ENCODE data around the gene SPAG16. TPM values are rescaled to one million over a fixed set of nuclear protein-coding genes. Genes with fewer than 3 reads are reported as not detected.

Gene SPAG16
- total RNA-seq, 1 donor from 2014 or later: 20.6 TPM

DNA sequence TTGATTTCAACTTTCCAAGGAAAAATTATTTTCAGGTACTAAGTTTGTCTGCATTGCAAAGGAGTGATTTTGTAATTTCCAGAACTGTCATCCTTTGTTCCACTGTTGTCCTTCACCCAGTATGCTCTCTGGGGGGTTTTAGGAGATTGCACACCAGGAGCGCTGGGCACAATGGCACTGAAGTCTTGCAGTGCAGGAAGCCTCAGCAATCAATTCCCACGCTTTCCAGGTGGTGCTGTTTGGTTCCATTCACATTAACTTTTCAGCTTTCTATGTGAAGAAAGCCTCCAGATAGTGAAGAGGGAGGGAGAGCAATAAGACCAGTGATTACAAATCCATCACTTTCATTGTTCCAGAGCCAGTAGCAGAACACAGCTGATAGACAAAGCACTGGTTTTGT is 782.6 kb downstream of the SPAG16 start:
- H3K27me3 ChIP-seq (ENCODE audit: low read depth): no peaks in the 10 kb centered on the region
- intact Hi-C loops (cut with micrococcal nuclease): no loop called here
- peaks cover 5% of the 10 kb centered on the region for H3K9me3 ChIP-seq (replicated peaks)
- no peaks in the 10 kb centered on the region for H3K36me3 ChIP-seq
- TF ChIP-seq, protein P1, sequence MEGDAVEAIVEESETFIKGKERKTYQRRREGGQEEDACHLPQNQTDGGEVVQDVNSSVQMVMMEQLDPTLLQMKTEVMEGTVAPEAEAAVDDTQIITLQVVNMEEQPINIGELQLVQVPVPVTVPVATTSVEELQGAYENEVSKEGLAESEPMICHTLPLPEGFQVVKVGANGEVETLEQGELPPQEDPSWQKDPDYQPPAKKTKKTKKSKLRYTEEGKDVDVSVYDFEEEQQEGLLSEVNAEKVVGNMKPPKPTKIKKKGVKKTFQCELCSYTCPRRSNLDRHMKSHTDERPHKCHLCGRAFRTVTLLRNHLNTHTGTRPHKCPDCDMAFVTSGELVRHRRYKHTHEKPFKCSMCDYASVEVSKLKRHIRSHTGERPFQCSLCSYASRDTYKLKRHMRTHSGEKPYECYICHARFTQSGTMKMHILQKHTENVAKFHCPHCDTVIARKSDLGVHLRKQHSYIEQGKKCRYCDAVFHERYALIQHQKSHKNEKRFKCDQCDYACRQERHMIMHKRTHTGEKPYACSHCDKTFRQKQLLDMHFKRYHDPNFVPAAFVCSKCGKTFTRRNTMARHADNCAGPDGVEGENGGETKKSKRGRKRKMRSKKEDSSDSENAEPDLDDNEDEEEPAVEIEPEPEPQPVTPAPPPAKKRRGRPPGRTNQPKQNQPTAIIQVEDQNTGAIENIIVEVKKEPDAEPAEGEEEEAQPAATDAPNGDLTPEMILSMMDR (IDR thresholded peaks at IDR 0.05; ENCODE audit: borderline replicate concordance): no peak
- DNase-seq: no peak
- no peak overlapping the region for H3K4me3 ChIP-seq
- H3K4me1 ChIP-seq: no peaks in the 10 kb centered on the region
- H3K27ac ChIP-seq (replicated peaks): no peak overlapping the region

DNA sequence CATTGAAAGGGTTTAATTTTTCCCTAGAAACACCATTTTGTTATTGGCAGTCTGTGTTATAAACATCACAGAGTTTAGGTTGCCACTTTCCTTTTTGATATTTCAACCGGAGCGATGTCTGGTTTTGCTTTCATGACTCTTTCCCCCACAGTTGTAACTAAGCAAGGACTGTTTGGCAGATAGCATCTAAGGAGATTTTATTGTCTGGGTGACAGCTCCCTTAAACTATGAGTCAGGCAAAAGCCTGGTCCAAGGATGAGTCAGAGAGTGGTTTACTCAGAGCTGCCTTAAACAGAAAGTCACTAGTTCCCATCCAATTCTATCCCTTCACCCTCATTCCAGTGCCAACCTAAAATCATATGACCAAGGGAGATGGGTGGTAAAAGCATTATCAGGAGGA is 785.0 kb downstream of the SPAG16 start:
- no peak overlapping the region for H3K27ac ChIP-seq (replicated peaks)
- no peaks in the 10 kb centered on the region for H3K4me1 ChIP-seq
- intact Hi-C loops (cut with micrococcal nuclease): no loop called here
- no peaks in the 10 kb centered on the region for H3K27me3 ChIP-seq (ENCODE audit: low read depth)
- no peak for DNase-seq
- no peak overlapping the region for H3K4me3 ChIP-seq
- no peaks in the 10 kb centered on the region for H3K9me3 ChIP-seq (replicated peaks)
- H3K36me3 ChIP-seq: no peaks in the 10 kb centered on the region
- TF ChIP-seq, protein P1 (IDR thresholded peaks at IDR 0.05; ENCODE audit: borderline replicate concordance): no peak

DNA sequence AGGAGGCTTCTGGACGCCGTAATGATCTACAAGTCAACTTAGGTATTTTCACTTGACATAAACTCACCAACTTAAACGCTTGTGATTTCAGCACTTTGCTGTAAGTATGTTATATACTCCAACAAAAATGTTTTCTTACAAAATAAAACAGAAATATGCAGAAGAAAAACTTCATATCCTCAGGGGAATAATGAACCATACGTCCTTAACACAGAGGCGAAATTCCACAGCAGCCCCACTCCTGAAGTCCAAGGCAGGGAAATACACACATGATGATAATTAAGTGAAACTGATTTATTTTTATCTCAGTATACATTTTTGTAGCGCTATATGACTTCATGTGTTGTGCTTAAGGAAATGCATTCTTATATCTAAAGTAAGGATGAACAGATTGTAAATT is 791.2 kb downstream of the SPAG16 start:
- H3K27ac ChIP-seq (replicated peaks): no peak overlapping the region
- intact Hi-C loops (cut with micrococcal nuclease): no loop called here
- TF ChIP-seq, protein P1 (IDR thresholded peaks at IDR 0.05; ENCODE audit: borderline replicate concordance): no peak
- DNase-seq: no peak
- H3K36me3 ChIP-seq: no peaks in the 10 kb centered on the region
- H3K4me3 ChIP-seq: no peak overlapping the region
- H3K9me3 ChIP-seq (replicated peaks): no peaks in the 10 kb centered on the region
- H3K4me1 ChIP-seq: no peaks in the 10 kb centered on the region
- no peaks in the 10 kb centered on the region for H3K27me3 ChIP-seq (ENCODE audit: low read depth)

DNA sequence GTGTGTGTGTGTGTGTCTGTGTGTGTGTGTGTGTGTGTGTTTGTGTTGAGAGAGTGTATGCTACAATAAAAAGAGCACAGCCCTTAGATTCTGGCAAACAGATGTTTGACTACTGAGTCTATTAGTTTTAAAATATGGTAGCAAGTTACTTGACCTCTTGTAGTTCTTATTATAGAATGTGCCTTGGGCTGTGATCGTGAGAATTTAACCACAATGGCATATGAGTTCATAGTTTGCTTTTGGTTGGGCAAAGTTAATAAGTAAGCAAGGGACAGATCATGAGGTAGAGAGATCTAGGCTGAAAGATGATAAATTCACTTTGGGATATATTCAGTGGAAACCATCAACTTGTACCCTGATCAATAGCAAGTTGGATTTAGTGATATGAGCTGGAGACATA is 792.3 kb downstream of the SPAG16 start:
- DNase-seq: no peak
- Histone ChIP-seq H3K4me3 (no peak overlapping the region), H3K27ac (replicated peaks) (no peak overlapping the region), H3K4me1 (no peaks in the 10 kb centered on the region), H3K27me3 (ENCODE audit: low read depth) (no peaks in the 10 kb centered on the region), H3K9me3 (replicated peaks) (no peaks in the 10 kb centered on the region), H3K36me3 (no peaks in the 10 kb centered on the region)
- TF ChIP-seq, protein P1 (IDR thresholded peaks at IDR 0.05; ENCODE audit: borderline replicate concordance): no peak
- intact Hi-C loops (cut with micrococcal nuclease): no loop called here

DNA sequence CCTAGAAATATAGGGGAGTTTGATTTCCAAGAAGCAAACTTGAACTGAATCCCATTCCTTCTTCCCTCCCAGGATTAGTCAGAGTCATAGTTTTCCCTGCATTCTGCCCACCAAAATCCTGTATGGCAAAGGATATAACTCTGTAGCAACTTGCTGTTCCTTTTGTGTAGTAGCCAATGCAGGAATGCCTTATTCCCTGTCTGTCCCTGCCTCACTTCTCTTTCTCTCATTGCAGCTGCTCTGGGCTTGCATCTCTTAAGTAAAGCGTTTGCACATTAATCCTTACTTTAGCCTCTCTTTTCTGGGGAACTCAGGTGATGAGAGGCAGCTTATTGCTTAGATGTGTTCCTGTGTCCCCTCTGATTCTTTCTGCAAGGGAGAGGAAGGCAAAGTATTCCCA is 793.5 kb downstream of the SPAG16 start:
- H3K4me1 ChIP-seq: no peaks in the 10 kb centered on the region

More for the DNA sequence above, 793.5 kb downstream of the SPAG16 start:
- Histone ChIP-seq H3K27ac (replicated peaks) (no peak overlapping the region), H3K4me3 (no peak overlapping the region), H3K27me3 (ENCODE audit: low read depth) (no peaks in the 10 kb centered on the region), H3K9me3 (replicated peaks) (no peaks in the 10 kb centered on the region), H3K36me3 (no peaks in the 10 kb centered on the region)
- TF ChIP-seq, protein P1 (IDR thresholded peaks at IDR 0.05; ENCODE audit: borderline replicate concordance): no peak
- no peak for DNase-seq
- intact Hi-C loops (cut with micrococcal nuclease): no loop called here
